ENCODE data around the gene MTA1. TPM values are rescaled to one million over a fixed set of nuclear protein-coding genes. Genes with fewer than 3 reads are reported as not detected.

The MTA1 gene
- total and polyA plus RNA-seq, 2 of the 8 experiments (the other 6 are each of a cell fraction or from before 2014, with no cell fraction given), result 73.9 to 221 TPM

DNA sequence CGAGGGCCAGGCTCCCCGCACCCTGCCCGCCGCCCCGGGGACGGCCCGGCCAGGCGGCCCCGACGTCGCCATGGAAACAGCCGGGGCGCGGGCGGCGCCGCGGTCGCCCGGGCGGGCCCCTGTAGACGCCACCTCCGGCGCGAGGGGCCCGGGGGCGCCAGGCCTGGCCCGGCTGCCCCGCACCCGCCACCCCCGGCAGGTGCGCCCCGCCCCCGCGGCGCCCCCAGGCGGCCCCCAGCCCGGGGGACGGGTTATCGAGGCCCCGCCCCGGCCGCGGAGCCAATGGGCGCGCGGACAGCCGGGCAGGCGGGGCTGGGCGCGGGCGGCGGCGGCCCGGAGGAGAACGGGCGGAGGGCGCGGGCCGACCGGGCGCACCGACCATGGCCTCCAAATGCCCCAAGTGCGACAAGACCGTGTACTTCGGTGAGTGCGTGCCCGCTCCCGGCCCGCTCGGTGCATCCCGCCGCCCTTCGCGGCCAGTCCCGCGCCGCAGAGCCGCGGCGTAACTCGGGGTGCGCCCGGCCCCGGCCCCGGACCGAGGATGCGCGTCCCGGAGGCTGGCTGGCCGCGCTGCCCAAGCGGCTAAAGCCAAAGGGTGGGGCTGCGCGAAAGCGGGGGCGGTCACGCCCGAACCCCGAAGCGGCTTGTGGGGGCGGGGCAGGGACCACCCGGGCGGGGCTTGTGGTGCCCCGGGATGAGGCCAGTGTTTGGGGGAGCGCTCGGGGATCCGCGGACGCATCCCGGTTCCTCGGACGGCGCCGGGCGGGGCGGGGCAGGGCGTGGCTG, 55.0 kb downstream of the MTA1 start, which contains the start of gene CRIP2 (continued):
- TF ChIP-seq KDM1A (IDR thresholded peaks at IDR 0.05; ENCODE audit: borderline replicate concordance, low read length) (no peak), MAFK (IDR thresholded peaks at IDR 0.05; ENCODE audit: low read depth, low read length) (no peak), PHF8 (conservative IDR thresholded peaks at IDR 0.05; ENCODE audit: low read depth, low read length) (0 out of 2 replicates have a peak, but pooled peaks have one; percentile 40), KDM4A (IDR thresholded peaks at IDR 0.05; ENCODE audit: low read depth, low read length, severe bottlenecking) (peak; percentile 89), ZNF274 (IDR thresholded peaks at IDR 0.05; ENCODE audit: borderline replicate concordance, extremely low read depth, low read length) (no peak), TAF1 (IDR thresholded peaks at IDR 0.05; ENCODE audit: low read depth, low read length) (0 out of 2 replicates have a peak, but pooled peaks have one; percentile 7), RXRA (IDR thresholded peaks at IDR 0.05; ENCODE audit: insufficient read depth, low read depth, low read length) (no peak), EGR1 (IDR thresholded peaks at IDR 0.05; ENCODE audit: borderline replicate concordance, low read depth, low read length) (peak; percentile 50; the same call in 1 of the 2 replicates), SRF (IDR thresholded peaks at IDR 0.05; ENCODE audit: low read depth, low read length) (0 out of 2 replicates have a peak, but pooled peaks have one; percentile 1), SP4 (IDR thresholded peaks at IDR 0.05; ENCODE audit: low read length) (no peak), CHD1 (IDR thresholded peaks at IDR 0.05; ENCODE audit: low read depth, low read length) (no peak), HDAC6 (IDR thresholded peaks at IDR 0.05; ENCODE audit: low read depth, low read length) (no peak)

All from H1 (cell line).